Fibroblast of mammary gland (primary cell): Measurements from ENCODE around the gene EPHA10.
"Not testable (repeated sequence)": the region's sequence is repeated elsewhere in the genome, so short reads cannot be mapped to it uniquely, and the experiment has no call there.

Experiments
- DNase-seq: peaks from one replicate; pipeline ENCODE4 v3.0.0-alpha.2; 2010; ENCODE audit warnings: low read depth
- H3K4me3 ChIP-seq: 2 replicates; pipeline ENCODE4 v1.5.1; 2011; ENCODE audit warnings: low read depth, mild to moderate bottlenecking, low read length, moderate library complexity; ENCODE audit not compliant: control insufficient read depth
- TF ChIP-seq, protein P1 (sequence below): conservative IDR thresholded peaks from 2 replicates; pipeline ENCODE4 v1.5.1; 2011; ENCODE audit warnings: low read depth, low read length, inconsistent platforms; ENCODE audit not compliant: control insufficient read depth, insufficient read depth

The EPHA10 gene

DNA sequence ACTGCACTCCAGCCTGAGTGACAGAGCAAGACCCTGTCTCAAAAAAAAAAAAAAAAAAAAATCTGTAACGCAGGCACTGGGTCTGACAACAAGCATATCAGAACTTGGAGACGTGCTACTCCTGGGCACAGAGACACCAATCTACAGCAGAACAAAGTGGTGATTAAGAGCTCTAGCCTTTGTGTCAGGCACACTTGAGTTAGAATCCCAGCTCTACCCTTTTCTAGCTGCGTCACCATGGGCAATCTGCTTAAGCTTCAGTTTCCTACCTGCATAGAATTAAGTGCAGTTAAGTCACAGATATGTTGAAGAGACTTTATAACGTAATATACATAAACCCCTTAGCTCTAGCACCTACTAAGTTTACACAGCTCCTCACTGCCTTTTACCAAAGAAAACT lies 76.0 kb downstream of the EPHA10 start:
- H3K4me3 ChIP-seq: peak overlapping the region; percentile 70
- TF ChIP-seq, protein P1, sequence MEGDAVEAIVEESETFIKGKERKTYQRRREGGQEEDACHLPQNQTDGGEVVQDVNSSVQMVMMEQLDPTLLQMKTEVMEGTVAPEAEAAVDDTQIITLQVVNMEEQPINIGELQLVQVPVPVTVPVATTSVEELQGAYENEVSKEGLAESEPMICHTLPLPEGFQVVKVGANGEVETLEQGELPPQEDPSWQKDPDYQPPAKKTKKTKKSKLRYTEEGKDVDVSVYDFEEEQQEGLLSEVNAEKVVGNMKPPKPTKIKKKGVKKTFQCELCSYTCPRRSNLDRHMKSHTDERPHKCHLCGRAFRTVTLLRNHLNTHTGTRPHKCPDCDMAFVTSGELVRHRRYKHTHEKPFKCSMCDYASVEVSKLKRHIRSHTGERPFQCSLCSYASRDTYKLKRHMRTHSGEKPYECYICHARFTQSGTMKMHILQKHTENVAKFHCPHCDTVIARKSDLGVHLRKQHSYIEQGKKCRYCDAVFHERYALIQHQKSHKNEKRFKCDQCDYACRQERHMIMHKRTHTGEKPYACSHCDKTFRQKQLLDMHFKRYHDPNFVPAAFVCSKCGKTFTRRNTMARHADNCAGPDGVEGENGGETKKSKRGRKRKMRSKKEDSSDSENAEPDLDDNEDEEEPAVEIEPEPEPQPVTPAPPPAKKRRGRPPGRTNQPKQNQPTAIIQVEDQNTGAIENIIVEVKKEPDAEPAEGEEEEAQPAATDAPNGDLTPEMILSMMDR: no peak
- no peak for DNase-seq

DNA sequence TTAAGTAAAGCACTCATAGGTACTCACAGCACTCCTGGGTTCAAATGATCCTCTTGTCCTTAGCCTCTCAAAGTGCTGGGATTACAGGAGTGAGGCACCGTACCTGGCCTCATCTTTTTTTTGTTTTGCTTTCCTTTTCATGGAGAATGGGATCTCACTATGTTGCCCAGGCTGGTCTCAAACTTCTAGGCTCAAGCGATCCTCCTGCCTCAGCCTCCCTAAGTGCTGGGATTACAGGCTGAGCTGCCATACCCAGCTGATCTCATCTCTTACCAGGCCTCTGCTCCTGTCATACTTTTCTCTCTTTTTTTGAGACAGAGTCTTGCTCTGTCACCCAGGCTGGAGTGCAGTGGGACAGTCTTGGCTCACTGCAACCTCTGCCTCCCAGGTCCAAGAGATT lies 77.2 kb downstream of the EPHA10 start:
- H3K4me3 ChIP-seq, DNase-seq: not testable (repeated sequence)

GRCh38 chr1:37685722-37686121 lies 79.2 kb downstream of the EPHA10 start:
- DNase-seq: no peak
- H3K4me3 ChIP-seq: no peak overlapping the region
- TF ChIP-seq, protein P1: no peak

DNA sequence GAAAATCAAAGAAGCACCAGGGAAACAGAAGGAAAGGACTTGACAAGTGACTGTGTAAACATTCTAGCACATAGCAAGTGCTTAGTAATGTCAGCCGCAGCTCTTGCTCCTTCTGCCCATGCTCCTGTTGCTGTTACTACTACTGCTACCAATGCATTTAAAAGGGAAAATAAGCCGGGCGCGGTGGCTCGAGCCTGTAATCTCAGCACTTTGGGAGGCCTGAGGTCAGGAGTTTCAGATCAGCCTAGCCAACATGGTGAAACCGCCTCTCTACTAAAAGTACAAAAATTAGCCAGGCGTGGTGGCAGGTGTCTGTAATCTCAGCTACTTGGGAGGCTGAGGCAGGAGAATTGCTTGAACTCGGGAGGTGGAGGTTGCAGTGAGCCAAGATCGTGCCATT lies 80.7 kb downstream of the EPHA10 start:
- H3K4me3 ChIP-seq, DNase-seq: not testable (repeated sequence)

- H3K4me3 ChIP-seq: no peak overlapping the region
- DNase-seq: peak; percentile 69
- TF ChIP-seq, protein P1: peak; percentile 93
These were observed 82.5 kb downstream of the EPHA10 start for GRCh38 chr1:37682334-37682987.

DNA sequence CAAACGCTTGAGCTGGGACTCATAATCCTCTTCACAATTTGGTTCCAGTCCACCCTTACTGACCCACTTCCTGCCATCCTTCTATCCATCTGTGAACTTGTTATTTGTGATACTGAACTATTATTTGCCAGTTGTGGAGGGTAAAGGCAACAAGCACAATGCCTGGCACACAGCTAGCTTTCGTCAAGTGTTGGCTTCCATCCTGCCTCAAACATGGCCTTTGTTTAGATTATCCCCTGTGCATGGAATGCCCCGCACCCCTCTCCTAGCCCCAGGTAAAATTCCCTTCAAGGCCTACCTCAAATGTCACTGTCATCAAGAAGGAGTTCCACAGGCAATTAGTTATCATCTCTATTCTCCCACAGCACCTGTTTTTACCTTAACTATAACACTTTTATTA lies 84.0 kb downstream of the EPHA10 start:
- DNase-seq: no peak
- TF ChIP-seq, protein P1: no peak
- no peak overlapping the region for H3K4me3 ChIP-seq

- no peak for DNase-seq
- H3K4me3 ChIP-seq: no peak overlapping the region
- TF ChIP-seq, protein P1: no peak
These were observed 87.1 kb downstream of the EPHA10 start for GRCh38 chr1:37677808-37678207.

GRCh38 chr1:37677143-37677439 lies 87.8 kb downstream of the EPHA10 start:
- no peak overlapping the region for H3K4me3 ChIP-seq
- TF ChIP-seq, protein P1: no peak
- DNase-seq: no peak
